Lung (tissue), 12 donors: ENCODE measurements around the gene INTS7. TPM values are rescaled to one million over a fixed set of nuclear protein-coding genes. Genes with fewer than 3 reads are reported as not detected.

Experiments
- ATAC-seq: fragments of 200-7000 bp; cut with Tn5 transposase; one replicate; pipeline ENCODE4 v1.9.1; 2020; ENCODE audit warnings: moderate number of reproducible peaks; ENCODE audit not compliant: insufficient read depth, low FRiP score
- DNase-seq, 3 donors: peaks; one replicate each; pipeline ENCODE4 v3.0.0-alpha.2; 2013 to 2017
- H3K27ac ChIP-seq, 2 donors: one replicate each; pipeline ENCODE4 v1.5.1; 2013; ENCODE audit warnings: mild to moderate bottlenecking in 2 of 2, moderate library complexity in 2 of 2, control low read depth in 1 of 2, inconsistent platforms in 1 of 2, low read depth in 1 of 2, low read length in 1 of 2
- H3K27me3 ChIP-seq, 3 donors: one replicate each; pipeline ENCODE4 v1.5.1; 2013; ENCODE audit warnings: low read length in 2 of 3; ENCODE audit not compliant: control insufficient read depth in 3 of 3, insufficient read depth in 3 of 3
- H3K36me3 ChIP-seq, 4 donors: one replicate each; pipeline ENCODE4 v1.5.1; 2013; ENCODE audit warnings: low read length in 4 of 4, mild to moderate bottlenecking in 1 of 4, moderate library complexity in 1 of 4; ENCODE audit not compliant: control insufficient read depth in 4 of 4, insufficient read depth in 4 of 4
- H3K4me1 ChIP-seq, 5 donors: one replicate each; pipeline ENCODE4 v1.5.1; 2013; ENCODE audit warnings: low read length in 5 of 5, mild to moderate bottlenecking in 2 of 5, moderate library complexity in 1 of 5; ENCODE audit not compliant: control insufficient read depth in 5 of 5, insufficient read depth in 5 of 5
- H3K4me3 ChIP-seq: one replicate; pipeline ENCODE4 v1.5.1; 2013; ENCODE audit warnings: mild to moderate bottlenecking, control low read depth, moderate library complexity
- H3K9ac ChIP-seq, 2 donors: one replicate each; pipeline ENCODE4 v1.5.1; 2013; ENCODE audit warnings: low read length in 2 of 2, control low read depth in 1 of 2; ENCODE audit not compliant: insufficient read depth in 1 of 2
- H3K9me3 ChIP-seq, 4 donors: one replicate each; pipeline ENCODE4 v1.5.1; 2013; ENCODE audit warnings: low read length in 3 of 4, mild to moderate bottlenecking in 1 of 4, moderate library complexity in 1 of 4; ENCODE audit not compliant: control insufficient read depth in 4 of 4, insufficient read depth in 3 of 4
- WGBS, 2 donors: extraction: QIAGEN DNeasy Blood & Tissue Kit; methylation state at CpG; one replicate each; pipeline ENCODE4 v1.1.7; 2013; 5-methylcytosine and 5-hydroxymethylcytosine counted together
- polyA plus RNA-seq, 2 donors: library from polyadenylated mRNA; stranded (reverse); fragments of 200-250 nt; gene quantifications; one replicate each; pipeline ENCODE4 v1.2.1, GENCODE V29; 2013
- total RNA-seq, 2 donors: library from RNA; depleted of rRNA in 1 of 2; stranded (reverse); fragments of >200 nt in 1 of 2; gene quantifications; one replicate each; pipeline ENCODE4 v1.2.1, GENCODE V29; 2014 to 2021
- TF ChIP-seq, protein P1 (sequence below): IDR thresholded peaks from 2 replicates; pipeline ENCODE4 v1.5.1; 2012; ENCODE audit warnings: mild to moderate bottlenecking; ENCODE audit errors: control extremely low read depth, extremely low read depth
- donor health status: control.
- donor health status: control.
- donor health status: Bipolar disorder and iron deficiency.
- donor health status: healthy.
- donor health status: DM: yes; HTN: yes; CAD: no.

The INTS7 gene
- total and polyA plus RNA-seq, 4 donors = 6.4 to 18.9 (median 11.8) TPM

GRCh38 chr1:212042436-212042835, 7.1 kb upstream of the INTS7 start:
- Histone ChIP-seq H3K4me1 (peaks cover 0 to 6% (median 0%) of the 10 kb centered on the region in 5 donors), H3K9ac (no peak overlapping the region), H3K9me3 (no peaks in the 10 kb centered on the region), H3K4me3 (no peak overlapping the region), H3K36me3 (no peaks in the 10 kb centered on the region), H3K27me3 (no peaks in the 10 kb centered on the region), H3K27ac (no peak overlapping the region)
- ATAC-seq (no peak), DNase-seq (no peak)
- TF ChIP-seq, protein P1, sequence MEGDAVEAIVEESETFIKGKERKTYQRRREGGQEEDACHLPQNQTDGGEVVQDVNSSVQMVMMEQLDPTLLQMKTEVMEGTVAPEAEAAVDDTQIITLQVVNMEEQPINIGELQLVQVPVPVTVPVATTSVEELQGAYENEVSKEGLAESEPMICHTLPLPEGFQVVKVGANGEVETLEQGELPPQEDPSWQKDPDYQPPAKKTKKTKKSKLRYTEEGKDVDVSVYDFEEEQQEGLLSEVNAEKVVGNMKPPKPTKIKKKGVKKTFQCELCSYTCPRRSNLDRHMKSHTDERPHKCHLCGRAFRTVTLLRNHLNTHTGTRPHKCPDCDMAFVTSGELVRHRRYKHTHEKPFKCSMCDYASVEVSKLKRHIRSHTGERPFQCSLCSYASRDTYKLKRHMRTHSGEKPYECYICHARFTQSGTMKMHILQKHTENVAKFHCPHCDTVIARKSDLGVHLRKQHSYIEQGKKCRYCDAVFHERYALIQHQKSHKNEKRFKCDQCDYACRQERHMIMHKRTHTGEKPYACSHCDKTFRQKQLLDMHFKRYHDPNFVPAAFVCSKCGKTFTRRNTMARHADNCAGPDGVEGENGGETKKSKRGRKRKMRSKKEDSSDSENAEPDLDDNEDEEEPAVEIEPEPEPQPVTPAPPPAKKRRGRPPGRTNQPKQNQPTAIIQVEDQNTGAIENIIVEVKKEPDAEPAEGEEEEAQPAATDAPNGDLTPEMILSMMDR = no peak

DNA sequence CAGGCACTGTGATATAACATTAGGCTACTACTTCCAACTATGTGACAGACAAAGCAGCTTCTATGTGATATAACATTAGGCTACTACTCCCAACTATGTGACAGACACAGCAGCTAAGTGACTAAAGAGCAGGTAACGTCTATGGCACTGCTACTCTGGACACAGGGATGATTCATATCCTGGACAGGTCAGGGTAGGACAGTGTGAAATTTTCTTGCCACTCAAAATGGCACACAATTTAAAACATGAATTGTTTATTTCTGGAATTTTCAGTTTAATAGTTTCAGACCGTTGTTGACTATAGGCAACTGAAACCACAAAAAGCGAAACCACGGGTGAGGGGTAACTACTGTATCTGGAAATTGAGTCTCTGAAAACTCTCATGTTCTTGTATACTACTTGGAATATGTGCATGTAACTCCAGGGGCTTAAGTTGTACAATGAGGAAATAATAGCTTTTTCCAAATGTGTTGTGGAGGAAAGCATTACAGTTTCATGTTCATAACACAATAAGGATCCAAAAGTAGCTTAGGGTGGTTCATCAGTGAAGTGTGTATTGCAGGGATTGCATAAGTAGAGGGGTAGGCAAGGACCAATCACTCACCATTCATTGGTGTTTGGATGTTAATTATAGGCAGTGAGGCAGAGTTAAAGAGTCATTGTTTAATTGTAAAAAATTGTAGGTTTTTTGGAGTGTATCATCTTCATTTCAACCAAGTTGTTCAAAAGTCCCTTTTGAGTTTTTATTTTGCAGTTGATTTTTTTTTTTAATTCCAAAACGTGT, 5.5 kb upstream of the INTS7 start:
- no peaks in the 10 kb centered on the region for H3K36me3 ChIP-seq
- peaks cover 0 to 19% (median 8%) of the 10 kb centered on the region in 5 donors for H3K4me1 ChIP-seq
- WGBS, 2 donors = 63 to 69% methylated on average over 5 of the region's 5 CpGs
- H3K9ac ChIP-seq = no peak overlapping the region
- H3K9me3 ChIP-seq = no peaks in the 10 kb centered on the region
- H3K4me3 ChIP-seq = no peak overlapping the region
- no peak overlapping the region for H3K27ac ChIP-seq
- H3K27me3 ChIP-seq = no peaks in the 10 kb centered on the region
- ATAC-seq (no peak), DNase-seq (no peak)
- TF ChIP-seq, protein P1 = no peak

DNA sequence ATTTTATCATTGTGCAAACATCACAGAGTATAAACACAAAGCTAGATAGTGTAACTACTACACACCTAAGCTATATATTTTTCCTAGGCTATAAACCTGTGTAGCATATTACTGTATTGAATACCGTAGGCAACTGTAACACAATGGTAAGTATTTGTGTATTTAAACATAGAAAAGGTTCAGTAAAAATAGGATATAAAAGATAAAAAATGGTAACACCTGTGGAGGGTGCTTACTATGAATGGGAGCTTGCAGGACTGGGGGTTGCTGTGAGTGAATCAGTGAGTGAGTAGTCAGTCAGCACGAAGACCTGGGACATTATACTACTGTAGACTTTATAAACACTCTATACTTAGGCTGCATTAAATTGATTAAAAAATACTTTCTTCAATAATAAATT, 4.3 kb upstream of the INTS7 start:
- 91 to 92% methylated on average over 2 of the region's 2 CpGs for WGBS, 2 donors
- DNase-seq (no peak), ATAC-seq (no peak)
- Histone ChIP-seq H3K36me3 (no peaks in the 10 kb centered on the region), H3K4me1 (peaks cover 0 to 19% (median 8%) of the 10 kb centered on the region in 5 donors), H3K27ac (no peak overlapping the region), H3K27me3 (no peaks in the 10 kb centered on the region), H3K4me3 (no peak overlapping the region), H3K9me3 (no peaks in the 10 kb centered on the region), H3K9ac (no peak overlapping the region)
- TF ChIP-seq, protein P1 = no peak

GRCh38 chr1:212037900-212038299, 2.5 kb upstream of the INTS7 start:
- Histone ChIP-seq H3K4me3 (no peak overlapping the region), H3K9me3 (no peaks in the 10 kb centered on the region), H3K27ac (no peak overlapping the region), H3K4me1 (peaks cover 0 to 30% (median 8%) of the 10 kb centered on the region in 5 donors), H3K36me3 (no peaks in the 10 kb centered on the region), H3K9ac (no peak overlapping the region), H3K27me3 (no peaks in the 10 kb centered on the region)
- DNase-seq = no peak
- TF ChIP-seq, protein P1 = no peak
- 54 to 64% methylated on average over 3 of the region's 3 CpGs for WGBS, 2 donors
- no peak for ATAC-seq
